HG03521 (cell line): ENCODE data around the gene OPA3.

Experiments used
- ATAC-seq: cut with Tn5 transposase; IDR thresholded peaks from one replicate; pipeline ENCODE4 v1.9.1; 2021; ENCODE audit warnings: mild to moderate bottlenecking, moderate library complexity; ENCODE audit not compliant: unreplicated experiment

Gene OPA3

GRCh38 chr19:45568732-45569131 lies 15.9 kb downstream of the OPA3 start:
- ATAC-seq: no peak

GRCh38 chr19:45567609-45568008 lies 17.0 kb downstream of the OPA3 start:
- ATAC-seq: no peak

GRCh38 chr19:45564131-45564780 lies 20.3 kb downstream of the OPA3 start:
- no peak for ATAC-seq

- ATAC-seq: no peak
Observed at GRCh38 chr19:45560686-45561085, 23.9 kb downstream of the OPA3 start.

GRCh38 chr19:45560038-45560437 lies 24.6 kb downstream of the OPA3 start:
- ATAC-seq: no peak

- no peak for ATAC-seq
Observed at GRCh38 chr19:45558399-45558878, 26.2 kb downstream of the OPA3 start.

GRCh38 chr19:45556835-45557234 lies 27.8 kb downstream of the OPA3 start:
- ATAC-seq: no peak

- no peak for ATAC-seq
Observed at GRCh38 chr19:45554481-45554880, 30.1 kb downstream of the OPA3 start.

- ATAC-seq: no peak
Observed at GRCh38 chr19:45553464-45553863, 31.1 kb downstream of the OPA3 start.

GRCh38 chr19:45547965-45548609 lies 36.5 kb downstream of the OPA3 start:
- ATAC-seq: no peak

- ATAC-seq: no peak
Observed at GRCh38 chr19:45547211-45547770, 37.3 kb downstream of the OPA3 start.

- ATAC-seq: no peak
Observed at GRCh38 chr19:45542234-45542668, 42.4 kb downstream of the OPA3 start.

- ATAC-seq: no peak
Observed at GRCh38 chr19:45539459-45539858, 45.1 kb downstream of the OPA3 start.

- no peak for ATAC-seq
Observed at GRCh38 chr19:45531349-45531748, 53.3 kb downstream of the OPA3 start.

GRCh38 chr19:45529420-45529785 lies 55.2 kb downstream of the OPA3 start:
- ATAC-seq: no peak

- ATAC-seq: no peak
Observed at GRCh38 chr19:45528744-45529419, 55.7 kb downstream of the OPA3 start.

GRCh38 chr19:45528149-45528743 lies 56.4 kb downstream of the OPA3 start:
- ATAC-seq: no peak

- ATAC-seq: no peak
Observed at GRCh38 chr19:45527731-45528130, 56.9 kb downstream of the OPA3 start.

- ATAC-seq: no peak
Observed at GRCh38 chr19:45526971-45527370, 57.6 kb downstream of the OPA3 start.

- ATAC-seq: no peak
Observed at GRCh38 chr19:45526143-45526542, 58.5 kb downstream of the OPA3 start.

GRCh38 chr19:45524575-45525129 lies 60.0 kb downstream of the OPA3 start:
- ATAC-seq: no peak
